ENCODE measurements around the gene ENAM.

ENAM gene, protein sequence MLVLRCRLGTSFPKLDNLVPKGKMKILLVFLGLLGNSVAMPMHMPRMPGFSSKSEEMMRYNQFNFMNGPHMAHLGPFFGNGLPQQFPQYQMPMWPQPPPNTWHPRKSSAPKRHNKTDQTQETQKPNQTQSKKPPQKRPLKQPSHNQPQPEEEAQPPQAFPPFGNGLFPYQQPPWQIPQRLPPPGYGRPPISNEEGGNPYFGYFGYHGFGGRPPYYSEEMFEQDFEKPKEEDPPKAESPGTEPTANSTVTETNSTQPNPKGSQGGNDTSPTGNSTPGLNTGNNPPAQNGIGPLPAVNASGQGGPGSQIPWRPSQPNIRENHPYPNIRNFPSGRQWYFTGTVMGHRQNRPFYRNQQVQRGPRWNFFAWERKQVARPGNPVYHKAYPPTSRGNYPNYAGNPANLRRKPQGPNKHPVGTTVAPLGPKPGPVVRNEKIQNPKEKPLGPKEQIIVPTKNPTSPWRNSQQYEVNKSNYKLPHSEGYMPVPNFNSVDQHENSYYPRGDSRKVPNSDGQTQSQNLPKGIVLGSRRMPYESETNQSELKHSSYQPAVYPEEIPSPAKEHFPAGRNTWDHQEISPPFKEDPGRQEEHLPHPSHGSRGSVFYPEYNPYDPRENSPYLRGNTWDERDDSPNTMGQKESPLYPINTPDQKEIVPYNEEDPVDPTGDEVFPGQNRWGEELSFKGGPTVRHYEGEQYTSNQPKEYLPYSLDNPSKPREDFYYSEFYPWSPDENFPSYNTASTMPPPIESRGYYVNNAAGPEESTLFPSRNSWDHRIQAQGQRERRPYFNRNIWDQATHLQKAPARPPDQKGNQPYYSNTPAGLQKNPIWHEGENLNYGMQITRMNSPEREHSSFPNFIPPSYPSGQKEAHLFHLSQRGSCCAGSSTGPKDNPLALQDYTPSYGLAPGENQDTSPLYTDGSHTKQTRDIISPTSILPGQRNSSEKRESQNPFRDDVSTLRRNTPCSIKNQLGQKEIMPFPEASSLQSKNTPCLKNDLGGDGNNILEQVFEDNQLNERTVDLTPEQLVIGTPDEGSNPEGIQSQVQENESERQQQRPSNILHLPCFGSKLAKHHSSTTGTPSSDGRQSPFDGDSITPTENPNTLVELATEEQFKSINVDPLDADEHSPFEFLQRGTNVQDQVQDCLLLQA

DNA sequence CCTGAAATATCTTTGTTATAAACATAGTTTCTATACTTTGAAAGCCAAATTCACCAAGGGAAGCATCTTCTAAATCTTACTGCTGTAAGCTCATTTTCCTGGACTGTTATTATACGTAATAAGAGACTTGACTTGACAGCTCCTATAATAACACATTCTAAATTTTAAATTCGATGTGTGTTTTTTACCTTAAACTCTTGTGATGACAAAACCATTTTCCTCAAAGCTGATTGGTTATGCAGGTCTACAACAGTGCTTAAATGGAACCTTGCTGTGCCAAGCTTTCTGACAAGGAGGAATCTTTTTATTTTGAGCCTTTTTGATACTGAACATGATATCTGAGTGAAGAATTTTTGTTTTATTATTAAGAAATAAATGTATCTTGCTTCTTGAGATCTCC is at the start of gene ENAM:
ENAM (plus strand) TSS at position 301 of the 400 bp plus-strand sequence. CDS start 757 bp downstream, outside the sequence.
- no peak for DNase-seq (ENCODE audit: low spot score)

DNA sequence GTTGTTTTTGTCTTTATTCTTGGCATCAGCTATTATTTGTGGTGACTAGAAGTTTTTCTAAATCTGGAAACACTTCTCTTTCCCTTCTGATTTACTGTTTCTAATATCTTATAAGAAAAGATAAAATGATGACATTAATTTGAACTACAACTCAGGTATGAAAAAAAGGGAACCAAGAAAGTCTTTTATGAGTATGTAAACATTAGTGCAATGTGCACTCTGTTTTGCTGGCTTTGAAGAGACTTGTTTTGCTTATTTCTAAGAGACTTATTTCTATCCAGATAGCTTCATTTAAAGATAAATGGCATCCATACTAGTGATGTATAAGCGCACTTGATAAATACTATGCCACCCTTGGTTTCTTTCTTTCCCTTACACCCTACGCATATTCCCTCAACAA is 46.6 kb upstream of the ENAM start:
- DNase-seq (ENCODE audit: low spot score), result no peak

DNA sequence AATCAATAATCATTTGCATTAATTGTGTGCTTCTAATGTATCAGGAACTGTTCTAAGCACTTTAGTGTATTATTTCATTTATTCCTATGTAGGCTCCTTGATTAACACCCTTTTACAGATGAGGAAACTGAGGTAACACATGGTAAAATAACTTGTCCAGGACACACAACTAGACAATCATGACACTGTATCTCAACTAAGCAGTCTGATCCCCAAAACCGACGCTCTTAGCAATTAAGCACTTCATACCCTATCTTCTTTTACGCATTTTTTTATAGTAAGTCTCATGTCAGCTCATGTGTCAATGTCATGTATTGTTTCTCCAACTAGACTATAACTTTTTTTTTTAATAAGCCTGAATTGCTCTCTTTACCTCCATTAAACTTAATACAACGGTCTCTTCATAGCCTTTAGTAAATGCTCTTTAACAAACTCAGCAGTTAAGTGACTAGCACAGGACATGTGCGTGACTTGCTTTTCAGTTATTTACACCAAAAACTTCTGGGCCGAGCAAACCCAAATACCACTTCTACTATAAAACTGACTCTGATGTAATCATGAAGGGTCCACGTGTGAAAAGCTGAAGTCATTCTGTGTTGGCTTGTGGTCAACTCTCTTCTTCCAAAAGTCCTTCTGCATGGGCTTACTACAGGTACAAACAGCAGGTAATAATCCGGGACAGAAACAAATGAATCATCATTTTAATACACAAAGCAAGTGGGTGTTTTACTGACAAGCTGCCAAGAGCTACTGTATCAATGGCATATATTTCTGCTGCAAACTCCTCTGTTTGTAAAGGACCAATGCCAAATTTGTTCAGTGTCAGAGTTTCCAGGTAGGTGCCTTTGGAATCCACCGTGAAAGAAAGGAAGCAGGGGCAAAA is 44.4 kb upstream of the ENAM start:
- DNase-seq (ENCODE audit: low spot score), result no peak

DNA sequence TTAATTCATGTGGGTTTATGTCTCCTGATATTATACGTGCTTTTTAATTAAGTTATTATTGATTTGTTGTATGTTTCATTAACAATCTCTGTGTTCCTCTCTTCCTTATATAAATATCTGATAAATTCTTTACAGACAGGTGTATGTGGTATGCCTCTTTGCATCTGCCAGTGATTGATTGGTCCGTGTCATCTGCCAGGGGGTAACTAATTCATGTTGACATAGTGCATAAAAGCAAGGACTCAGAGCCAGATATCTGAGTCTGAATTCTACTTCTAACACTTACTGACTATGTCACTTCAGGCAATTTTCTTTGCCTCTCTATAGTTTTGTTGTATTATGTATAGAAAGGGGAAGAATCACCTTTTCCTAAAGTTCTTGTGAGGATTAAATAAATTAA is 41.7 kb upstream of the ENAM start:
- DNase-seq (ENCODE audit: low spot score), result no peak

DNA sequence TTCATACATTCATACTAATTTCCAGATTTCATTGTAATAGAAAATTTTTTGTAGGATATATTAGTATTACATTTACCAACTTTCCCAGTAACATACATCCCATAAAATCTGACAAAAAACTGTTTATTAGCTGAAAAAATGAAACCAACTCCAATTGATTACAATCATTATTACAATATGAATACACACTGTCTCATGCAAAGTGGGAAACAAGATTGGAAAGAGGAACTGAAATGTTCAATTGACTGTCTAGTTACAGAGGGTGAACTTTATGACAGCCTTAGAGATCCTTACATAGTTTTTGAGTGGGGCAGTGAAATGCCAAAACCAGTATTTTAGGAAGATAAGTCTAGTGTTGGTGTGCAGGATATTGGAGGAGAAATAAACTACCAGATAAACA is 38.8 kb upstream of the ENAM start:
- no peak for DNase-seq (ENCODE audit: low spot score)

DNA sequence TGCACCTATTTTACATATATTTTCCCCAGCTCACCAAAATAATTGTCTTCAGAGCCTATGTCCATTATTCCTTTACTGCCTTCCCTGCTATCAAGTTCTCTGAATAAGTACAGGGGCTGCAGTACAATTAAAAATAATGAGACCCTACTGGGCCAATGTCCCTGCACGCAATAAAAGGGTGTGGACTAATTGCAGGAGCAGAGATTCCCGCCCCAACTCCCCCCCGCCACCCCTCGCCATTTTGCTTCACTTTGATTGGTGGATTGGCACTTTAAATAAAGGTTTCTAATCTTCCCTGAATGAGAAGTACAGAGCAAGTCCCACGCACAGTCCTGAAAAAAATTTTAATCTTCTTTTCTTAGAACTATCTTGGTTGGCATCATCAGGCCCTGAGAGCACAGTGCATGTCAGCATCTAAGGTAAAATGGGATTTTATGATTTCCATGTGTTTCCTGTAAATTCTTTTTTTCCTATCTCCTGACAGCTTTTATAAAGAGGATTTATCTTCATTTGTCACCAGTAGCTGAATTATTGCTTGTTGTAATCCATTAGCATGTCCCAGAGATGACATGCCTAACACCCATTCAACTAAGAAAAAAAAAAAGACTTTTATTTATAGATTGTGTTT is 36.5 kb upstream of the ENAM start, which contains the start of gene AMBN:
AMBN (plus strand) TSS at position 302 of the 628 bp plus-strand sequence; CDS start at position 405, 103 bp downstream.
- no peak for DNase-seq (ENCODE audit: low spot score)

DNA sequence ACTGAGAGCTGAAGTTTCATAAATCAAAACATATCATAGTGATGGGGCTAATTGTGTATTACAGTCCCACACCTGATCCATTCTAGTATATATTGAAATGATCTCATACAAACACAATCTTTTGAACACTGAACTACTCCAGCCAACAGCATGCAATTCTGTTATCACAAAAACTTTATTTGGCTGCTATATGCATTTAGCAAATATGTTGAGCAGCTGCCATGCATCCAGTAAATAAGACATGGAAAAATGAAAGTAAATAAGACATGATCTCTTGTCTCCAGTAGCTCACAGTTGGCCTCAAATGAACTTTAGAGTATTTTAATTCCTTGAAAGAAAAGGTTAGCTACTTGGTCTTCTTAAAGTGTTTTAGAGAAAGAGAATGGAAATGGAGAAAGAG is 34.3 kb upstream of the ENAM start:
- DNase-seq (ENCODE audit: low spot score), result no peak

DNA sequence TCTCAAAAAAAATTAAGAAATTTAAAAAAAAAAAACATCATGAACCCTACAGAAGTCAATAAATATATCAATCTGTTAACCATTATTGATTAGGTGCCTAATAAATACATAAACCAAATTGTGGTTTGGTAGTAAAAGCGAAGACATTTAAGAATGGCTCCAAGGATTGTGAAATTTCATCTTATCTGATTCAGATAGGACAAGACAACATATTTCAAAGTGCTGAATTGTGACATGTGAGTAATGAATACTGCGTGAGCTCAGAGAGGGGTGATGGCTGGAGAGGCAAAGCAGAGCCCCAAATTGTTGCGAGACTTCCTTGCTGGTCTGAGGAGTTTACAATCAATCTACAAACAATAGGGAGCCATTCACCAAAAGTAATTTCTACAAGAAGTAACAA is 28.2 kb upstream of the ENAM start:
- no peak for DNase-seq (ENCODE audit: low spot score)

DNA sequence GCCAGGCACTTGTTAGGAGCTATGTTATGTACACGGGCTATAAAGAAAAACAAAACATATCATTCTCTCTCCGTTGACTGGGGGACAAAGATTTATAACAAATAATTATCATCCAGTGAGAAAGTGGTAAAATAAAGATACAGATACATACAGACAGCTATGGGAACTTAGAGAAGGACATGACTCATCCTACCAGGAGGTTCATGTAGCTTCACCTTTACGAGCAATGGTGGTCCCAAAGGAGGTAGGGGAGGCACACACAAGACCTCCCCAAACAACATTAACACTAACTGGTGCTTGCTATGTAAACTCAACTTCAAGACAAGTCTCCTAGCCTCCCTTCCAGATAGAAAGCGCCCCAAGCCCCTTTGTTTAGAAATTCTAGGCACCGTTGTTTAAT is 27.6 kb upstream of the ENAM start:
- DNase-seq (ENCODE audit: low spot score), result no peak

DNA sequence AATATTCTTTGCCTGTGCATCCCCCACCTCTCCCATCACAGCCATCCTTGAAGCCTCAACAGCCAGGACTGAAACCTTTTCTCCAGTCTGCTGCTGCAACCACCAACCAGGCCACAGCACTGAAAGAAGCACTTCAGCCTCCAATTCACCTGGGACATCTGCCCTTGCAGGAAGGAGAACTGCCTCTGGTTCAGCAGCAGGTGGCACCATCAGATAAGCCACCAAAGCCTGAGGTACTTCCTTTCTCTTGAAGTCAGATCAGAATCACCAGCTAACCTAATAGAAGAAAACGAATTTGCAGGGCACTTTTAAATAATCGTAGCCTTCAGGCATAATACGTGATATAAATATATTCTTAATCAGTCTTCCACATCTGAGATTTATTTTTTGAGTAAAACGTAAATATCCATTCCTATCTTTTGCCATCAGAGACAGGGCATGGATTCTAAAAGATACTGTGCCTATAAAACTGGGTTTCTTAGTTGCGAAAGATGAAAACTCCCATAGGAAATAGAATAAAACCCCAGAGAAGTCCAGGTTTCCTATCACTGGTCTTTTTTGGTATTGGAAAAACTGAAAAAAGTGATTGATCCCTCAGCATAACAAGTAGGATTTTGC is 27.0 kb upstream of the ENAM start:
- peak; percentile 38 for DNase-seq (ENCODE audit: low spot score)

DNA sequence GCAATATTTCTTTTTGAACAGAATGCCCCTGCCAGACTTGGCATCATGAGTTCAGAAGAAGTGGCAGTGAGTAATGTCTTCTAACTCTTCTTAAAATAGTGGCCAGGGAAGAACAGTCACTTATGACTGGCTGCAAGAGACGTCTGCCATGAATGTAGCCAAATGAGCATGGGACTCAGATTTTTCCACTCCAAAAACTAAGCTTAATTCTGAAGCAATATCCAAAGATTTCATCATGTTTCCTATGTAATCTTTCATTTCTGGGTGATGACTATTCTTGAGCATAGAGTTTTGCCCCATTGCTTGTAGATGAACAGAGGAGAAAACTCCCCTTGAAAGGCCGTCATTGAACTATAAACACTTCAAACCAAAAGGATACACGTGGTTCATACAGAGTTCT is 24.7 kb upstream of the ENAM start:
- DNase-seq (ENCODE audit: low spot score), result no peak

DNA sequence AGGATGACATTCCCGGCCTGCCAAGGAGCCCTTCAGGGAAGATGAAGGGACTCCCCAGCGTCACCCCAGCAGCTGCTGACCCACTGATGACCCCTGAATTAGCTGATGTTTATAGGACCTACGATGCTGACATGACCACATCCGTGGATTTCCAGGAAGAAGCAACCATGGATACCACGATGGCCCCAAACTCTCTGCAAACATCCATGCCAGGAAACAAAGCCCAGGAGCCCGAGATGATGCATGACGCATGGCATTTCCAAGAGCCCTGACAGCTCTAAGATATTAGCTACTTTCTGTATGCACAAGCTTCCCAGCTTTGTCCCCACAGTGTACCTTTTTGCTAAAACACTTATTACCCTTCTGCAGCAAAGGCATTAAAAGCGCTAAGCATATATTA is 22.1 kb upstream of the ENAM start:
- no peak for DNase-seq (ENCODE audit: low spot score)

DNA sequence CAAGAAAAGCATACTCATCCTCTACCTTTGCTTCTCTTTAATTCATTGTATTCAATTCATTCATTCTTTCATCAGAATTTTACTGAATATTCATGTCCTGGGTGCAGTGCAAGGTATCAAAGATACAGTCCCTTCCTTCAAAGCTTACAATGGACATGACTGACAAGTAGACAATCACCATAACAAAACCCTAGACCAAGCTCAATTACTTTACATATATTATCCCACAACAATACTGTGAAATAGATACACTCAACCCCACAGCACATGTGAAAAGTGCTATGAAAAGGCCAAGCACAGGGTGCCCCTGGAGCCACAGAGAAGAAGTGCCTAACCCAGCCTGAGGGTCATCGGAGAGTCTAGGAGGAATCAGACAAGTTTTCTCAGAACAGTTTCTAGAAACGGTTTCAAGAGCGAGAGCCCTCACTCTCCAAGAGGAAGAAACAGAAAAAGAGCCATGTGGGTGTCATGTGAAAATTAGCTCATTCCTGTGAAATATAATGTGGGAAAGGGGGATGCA is 21.1 kb upstream of the ENAM start:
- DNase-seq (ENCODE audit: low spot score), result no peak

DNA sequence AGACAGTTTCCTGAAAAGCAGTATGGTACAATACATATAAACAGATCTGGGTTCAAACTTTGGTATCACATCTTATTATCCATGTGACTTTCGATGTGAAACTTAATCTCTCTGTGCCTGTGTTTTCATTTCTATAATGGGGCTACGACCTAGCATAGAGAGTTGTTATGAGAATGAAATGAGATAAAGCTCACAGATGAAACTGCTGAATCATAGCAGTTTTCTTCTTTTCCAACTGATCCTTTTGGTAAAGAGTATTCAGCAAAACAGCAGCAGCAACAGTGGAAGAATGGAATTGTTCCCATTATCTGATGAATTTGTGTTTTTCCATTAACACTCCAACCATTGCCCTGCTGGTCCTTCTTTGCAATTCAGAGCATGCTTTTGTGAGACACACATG is 20.2 kb upstream of the ENAM start:
- DNase-seq (ENCODE audit: low spot score), result no peak

DNA sequence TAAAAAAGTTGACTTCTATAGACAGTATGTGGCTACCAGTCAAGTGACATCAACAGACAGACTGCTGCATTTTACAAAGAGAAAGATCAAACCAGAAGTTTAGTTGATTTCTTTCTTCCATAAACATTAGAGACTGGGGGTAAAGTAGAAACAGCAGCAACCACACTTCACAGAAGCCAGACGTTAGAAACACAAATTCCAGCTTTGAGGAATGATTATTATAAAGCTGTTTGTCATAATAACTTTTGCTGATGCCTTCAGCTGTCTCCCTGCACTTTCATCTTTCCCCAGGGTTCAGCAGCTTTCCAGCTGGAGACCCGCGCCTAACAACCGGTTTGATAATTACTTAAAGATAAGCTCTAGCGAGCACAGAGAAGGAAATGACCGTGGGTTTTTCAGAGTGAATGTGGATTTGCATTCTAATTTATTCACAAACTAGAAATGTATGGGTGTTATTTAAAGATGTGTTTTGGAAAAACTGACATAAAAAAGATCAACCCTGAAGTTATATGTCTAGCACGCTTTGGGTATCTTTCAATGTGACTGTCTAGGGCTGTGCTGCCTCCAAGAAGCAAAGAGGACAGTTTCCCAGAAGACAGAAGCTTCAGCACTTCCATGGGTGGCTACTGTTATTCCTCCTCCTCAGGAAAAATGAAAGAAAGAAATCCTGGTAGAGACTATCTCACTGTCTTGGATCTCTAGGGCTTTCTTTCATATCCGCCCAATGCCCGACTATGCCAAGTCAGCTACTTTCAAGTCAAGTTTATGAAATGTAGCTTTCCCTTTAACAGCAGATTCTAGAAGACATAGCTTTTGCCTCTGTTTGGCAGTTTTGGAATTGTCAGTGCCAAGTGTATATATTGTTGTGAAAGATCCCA is 15.0 kb upstream of the ENAM start:
- peak; percentile 4 for DNase-seq (ENCODE audit: low spot score)

DNA sequence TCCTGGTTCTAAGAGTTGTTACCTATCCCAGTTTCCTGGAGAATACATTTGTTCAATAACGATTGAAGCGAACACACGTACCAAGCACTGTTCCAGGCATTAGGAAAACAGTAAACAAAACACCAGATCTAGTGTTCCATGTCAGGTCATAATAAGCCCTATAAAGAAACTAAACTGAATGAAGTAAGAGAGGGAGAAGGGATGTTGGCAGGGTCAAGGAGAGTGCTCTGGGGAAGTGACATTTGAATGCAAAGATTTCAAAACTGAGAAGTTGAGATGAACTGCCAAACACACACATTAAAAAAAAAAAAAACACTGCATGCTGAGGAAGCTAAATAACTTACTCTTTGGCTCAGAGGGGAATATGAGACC is 14.4 kb upstream of the ENAM start:
- DNase-seq (ENCODE audit: low spot score), result no peak

DNA sequence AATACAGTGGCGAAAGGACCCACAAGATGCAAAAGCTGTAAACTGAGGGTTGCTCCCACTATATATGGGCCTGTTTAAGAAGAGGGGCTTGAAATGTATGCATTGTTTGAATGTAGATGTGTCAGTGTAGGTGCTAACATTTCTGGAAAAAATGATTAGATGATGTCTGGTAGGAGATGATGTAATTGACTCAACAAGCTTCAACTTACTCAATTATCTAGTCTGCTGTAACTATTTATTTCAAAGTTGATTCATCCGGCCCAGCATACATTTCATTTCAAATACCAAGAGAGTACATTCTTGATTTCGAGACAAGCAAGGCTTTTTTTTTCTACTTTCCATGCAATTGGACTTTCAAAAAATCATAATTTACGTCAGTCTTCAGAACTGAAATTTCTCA is 9.3 kb upstream of the ENAM start:
- DNase-seq (ENCODE audit: low spot score), result no peak

DNA sequence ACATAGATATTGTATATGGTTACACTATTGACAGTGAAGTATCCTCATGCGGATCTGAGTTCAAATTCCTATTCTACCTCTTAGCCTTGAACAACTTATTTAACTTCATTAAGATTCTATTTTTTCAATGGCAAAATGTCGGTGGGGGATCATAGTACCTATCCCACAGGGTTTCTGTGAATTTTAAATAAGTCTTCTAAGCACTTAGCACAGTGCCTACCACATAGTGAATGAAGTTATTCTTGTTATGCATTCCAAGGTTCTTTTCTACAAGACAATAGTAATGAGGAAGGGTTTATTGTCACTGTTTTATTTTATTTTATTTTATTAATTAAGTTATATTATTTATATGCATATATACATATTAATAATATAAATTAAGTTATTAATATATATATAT is 8.8 kb upstream of the ENAM start:
- no peak for DNase-seq (ENCODE audit: low spot score)

DNA sequence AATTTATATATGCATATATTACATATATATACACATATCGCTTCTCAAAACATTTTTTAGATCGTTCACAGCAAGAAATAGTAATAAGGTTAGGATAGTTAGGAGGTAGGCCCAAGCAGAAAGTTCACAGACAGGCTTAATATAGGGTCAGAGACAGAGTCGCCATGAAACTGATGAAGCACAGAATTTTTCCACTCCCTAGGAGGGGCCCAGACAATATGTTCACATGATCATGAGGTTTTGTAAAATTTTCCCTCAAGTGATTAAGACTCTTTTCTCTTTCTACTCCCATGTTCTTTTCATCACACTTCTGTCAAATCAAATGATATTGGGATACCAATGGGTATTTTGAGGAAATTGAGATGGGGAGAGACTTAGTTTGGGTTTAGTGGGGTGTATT is 5.2 kb upstream of the ENAM start:
- DNase-seq (ENCODE audit: low spot score), result no peak

All from AG08395 (cell line).